Dendritic cell treated with granulocyte-macrophage colony-stimulating factor and Interleukin-4, amounts not matched to agents 40 ng/mL and 50 ng/mL, for 4 days (primary cell): ENCODE measurements around the gene MYH10.
A peak's percentile ranks its signal among the peaks of the same experiment; 100 is the strongest.

ENCODE experiments used
- H3K27ac Mint-ChIP-seq: one replicate; pipeline ENCODE4 v1.8.0; 2022; ENCODE audit warnings: mild to moderate bottlenecking, mixed read lengths
- H3K27me3 Mint-ChIP-seq: one replicate; pipeline ENCODE4 v1.8.0; 2022; ENCODE audit warnings: mild to moderate bottlenecking, mixed read lengths
- H3K36me3 Mint-ChIP-seq: one replicate; pipeline ENCODE4 v1.8.0; 2022; ENCODE audit warnings: low read depth, mixed read lengths
- H3K4me1 Mint-ChIP-seq: one replicate; pipeline ENCODE4 v1.8.0; 2022; ENCODE audit warnings: low read depth, mixed read lengths
- H3K4me3 Mint-ChIP-seq: one replicate; pipeline ENCODE4 v1.8.0; 2022; ENCODE audit warnings: mild to moderate bottlenecking, moderate library complexity, mixed read lengths
- H3K9me3 Mint-ChIP-seq: one replicate; pipeline ENCODE4 v1.8.0; 2022; ENCODE audit warnings: mixed read lengths
- intact Hi-C: fragments of 100-400 bp; cut with micrococcal nuclease; formaldehyde crosslinking; loops from one replicate; pipeline ENCODE4 v1.15.0; 2022

Gene MYH10

GRCh38 chr17:8451933-8452614 is 178.5 kb downstream of the MYH10 start:
- Mint-ChIP-seq H3K27me3 (no peaks in the 10 kb centered on the region), H3K27ac (no peak overlapping the region), H3K36me3 (peaks cover 96% of the 10 kb centered on the region), H3K9me3 (no peaks in the 10 kb centered on the region), H3K4me3 (no peak overlapping the region), H3K4me1 (peaks cover 4% of the 10 kb centered on the region)
- intact Hi-C loops, result no loop called here

- Mint-ChIP-seq H3K27me3 (no peaks in the 10 kb centered on the region), H3K27ac (no peak overlapping the region), H3K9me3 (no peaks in the 10 kb centered on the region), H3K4me1 (peaks cover 9% of the 10 kb centered on the region), H3K4me3 (no peak overlapping the region), H3K36me3 (peaks cover 97% of the 10 kb centered on the region)
- intact Hi-C loops, result no loop called here
These were observed 182.2 kb downstream of the MYH10 start for GRCh38 chr17:8448310-8448709.

GRCh38 chr17:8447799-8448198 is 182.7 kb downstream of the MYH10 start:
- no peak overlapping the region for H3K27ac Mint-ChIP-seq
- intact Hi-C loops, result no loop called here
- H3K4me1 Mint-ChIP-seq, result peaks cover 13% of the 10 kb centered on the region
- peaks cover 96% of the 10 kb centered on the region for H3K36me3 Mint-ChIP-seq
- H3K27me3 Mint-ChIP-seq, result no peaks in the 10 kb centered on the region
- no peak overlapping the region for H3K4me3 Mint-ChIP-seq
- no peaks in the 10 kb centered on the region for H3K9me3 Mint-ChIP-seq

GRCh38 chr17:8445536-8445935 is 185.0 kb downstream of the MYH10 start:
- H3K36me3 Mint-ChIP-seq, result peaks cover 78% of the 10 kb centered on the region
- H3K27ac Mint-ChIP-seq, result no peak overlapping the region
- no peaks in the 10 kb centered on the region for H3K27me3 Mint-ChIP-seq
- intact Hi-C loops, result no loop called here
- H3K9me3 Mint-ChIP-seq, result no peaks in the 10 kb centered on the region
- H3K4me3 Mint-ChIP-seq, result no peak overlapping the region
- peaks cover 34% of the 10 kb centered on the region for H3K4me1 Mint-ChIP-seq

- H3K4me3 Mint-ChIP-seq, result no peak overlapping the region
- H3K27ac Mint-ChIP-seq, result no peak overlapping the region
- intact Hi-C loops, result no loop called here
- no peaks in the 10 kb centered on the region for H3K27me3 Mint-ChIP-seq
- H3K9me3 Mint-ChIP-seq, result no peaks in the 10 kb centered on the region
- H3K36me3 Mint-ChIP-seq, result peaks cover 78% of the 10 kb centered on the region
- H3K4me1 Mint-ChIP-seq, result peaks cover 43% of the 10 kb centered on the region
These were observed 186.0 kb downstream of the MYH10 start for GRCh38 chr17:8444494-8444893.

GRCh38 chr17:8443756-8444155 is 186.8 kb downstream of the MYH10 start:
- intact Hi-C loops, result no loop called here
- Mint-ChIP-seq H3K27me3 (no peaks in the 10 kb centered on the region), H3K4me1 (peaks cover 43% of the 10 kb centered on the region), H3K9me3 (no peaks in the 10 kb centered on the region), H3K27ac (no peak overlapping the region), H3K36me3 (peaks cover 78% of the 10 kb centered on the region), H3K4me3 (no peak overlapping the region)

GRCh38 chr17:8442310-8442709 is 188.2 kb downstream of the MYH10 start:
- Mint-ChIP-seq H3K4me1 (peaks cover 43% of the 10 kb centered on the region), H3K36me3 (peaks cover 68% of the 10 kb centered on the region), H3K27me3 (no peaks in the 10 kb centered on the region), H3K27ac (no peak overlapping the region), H3K4me3 (no peak overlapping the region), H3K9me3 (no peaks in the 10 kb centered on the region)
- intact Hi-C loops, result no loop called here

- Mint-ChIP-seq H3K9me3 (no peaks in the 10 kb centered on the region), H3K4me1 (peaks cover 46% of the 10 kb centered on the region), H3K36me3 (peaks cover 63% of the 10 kb centered on the region), H3K4me3 (no peak overlapping the region), H3K27me3 (no peaks in the 10 kb centered on the region), H3K27ac (no peak overlapping the region)
- intact Hi-C loops, result no loop called here
These were observed 188.8 kb downstream of the MYH10 start for GRCh38 chr17:8441690-8442089.

- H3K4me3 Mint-ChIP-seq, result no peak overlapping the region
- H3K36me3 Mint-ChIP-seq, result peaks cover 59% of the 10 kb centered on the region
- H3K9me3 Mint-ChIP-seq, result no peaks in the 10 kb centered on the region
- H3K27me3 Mint-ChIP-seq, result no peaks in the 10 kb centered on the region
- no peak overlapping the region for H3K27ac Mint-ChIP-seq
- peaks cover 49% of the 10 kb centered on the region for H3K4me1 Mint-ChIP-seq
- intact Hi-C loops, result no loop called here
These were observed 190.8 kb downstream of the MYH10 start for GRCh38 chr17:8439681-8440080.

GRCh38 chr17:8438441-8438840 is 192.1 kb downstream of the MYH10 start:
- no peaks in the 10 kb centered on the region for H3K9me3 Mint-ChIP-seq
- H3K27ac Mint-ChIP-seq, result no peak overlapping the region
- no peaks in the 10 kb centered on the region for H3K27me3 Mint-ChIP-seq
- H3K36me3 Mint-ChIP-seq, result peaks cover 47% of the 10 kb centered on the region
- H3K4me1 Mint-ChIP-seq, result peaks cover 41% of the 10 kb centered on the region
- no peak overlapping the region for H3K4me3 Mint-ChIP-seq
- intact Hi-C loops, result no loop called here

- intact Hi-C loops, result loop anchor here (2.0 kb wide), 2 partner anchors 26 to 54 kb away; partner anchors contain the start of gene RPL26
- Mint-ChIP-seq H3K4me3 (peak overlapping the region; percentile 93), H3K27ac (peak overlapping the region; percentile 94), H3K27me3 (no peaks in the 10 kb centered on the region), H3K4me1 (peaks cover 27% of the 10 kb centered on the region), H3K36me3 (peaks cover 42% of the 10 kb centered on the region), H3K9me3 (no peaks in the 10 kb centered on the region)
These were observed 193.7 kb downstream of the MYH10 start for GRCh38 chr17:8436844-8437171.

- peaks cover 22% of the 10 kb centered on the region for H3K4me1 Mint-ChIP-seq
- H3K4me3 Mint-ChIP-seq, result peak overlapping the region; percentile 93
- peaks cover 42% of the 10 kb centered on the region for H3K36me3 Mint-ChIP-seq
- intact Hi-C loops, result loop anchor here (2.0 kb wide), 2 partner anchors 26 to 54 kb away; partner anchors contain the start of gene RPL26
- no peaks in the 10 kb centered on the region for H3K9me3 Mint-ChIP-seq
- H3K27me3 Mint-ChIP-seq, result no peaks in the 10 kb centered on the region
- H3K27ac Mint-ChIP-seq, result peak overlapping the region; percentile 94
These were observed 194.2 kb downstream of the MYH10 start for GRCh38 chr17:8436169-8436843.

GRCh38 chr17:8435245-8436168 is 195.0 kb downstream of the MYH10 start, which contains the start of gene NDEL1:
TSS of gene NDEL1 (plus strand) at chr17:8435884. CDS start at chr17:8444272, 8,388 bp downstream.
- Mint-ChIP-seq H3K4me3 (peak within 1 kb of the TSS; percentile 93), H3K36me3 (peaks cover 36% of the 10 kb centered on the region), H3K27ac (peak within 1 kb of the TSS; percentile 94), H3K9me3 (no peaks in the 10 kb centered on the region), H3K4me1 (peaks cover 14% of the 10 kb centered on the region), H3K27me3 (no peaks in the 10 kb centered on the region)
- intact Hi-C loops, result loop anchor here (2.0 kb wide), 2 partner anchors 25 to 53 kb away; partner anchors contain the start of gene RPL26

- Mint-ChIP-seq H3K27me3 (no peaks in the 10 kb centered on the region), H3K36me3 (peaks cover 6% of the 10 kb centered on the region), H3K27ac (no peak overlapping the region), H3K9me3 (no peaks in the 10 kb centered on the region), H3K4me1 (no peaks in the 10 kb centered on the region), H3K4me3 (no peak overlapping the region)
- intact Hi-C loops, result no loop called here
These were observed 199.6 kb downstream of the MYH10 start for GRCh38 chr17:8430966-8431365.
